Posterior cingulate gyrus (tissue), 11 donors: ENCODE data around the gene AKAP8.

ENCODE experiments used
- DNase-seq, 10 donors: peaks; one replicate each; pipeline versions ENCODE4 v3.0.0 to v3.0.0-alpha.2; 2020 to 2021; ENCODE audit warnings: mixed read lengths in 3 of 10
- intact Hi-C: fragments of 100-400 bp; cut with DNase I; formaldehyde crosslinking; loops from one replicate; pipeline ENCODE4 v1.15.1; 2023

Gene AKAP8

GRCh38 chr19:15307169-15307568 lies 72.4 kb downstream of the AKAP8 start:
- DNase-seq: no peak
- intact Hi-C loops: no loop called here

- intact Hi-C loops: no loop called here
- no peak for DNase-seq
Observed at GRCh38 chr19:15305582-15306334, 73.8 kb downstream of the AKAP8 start.

DNA sequence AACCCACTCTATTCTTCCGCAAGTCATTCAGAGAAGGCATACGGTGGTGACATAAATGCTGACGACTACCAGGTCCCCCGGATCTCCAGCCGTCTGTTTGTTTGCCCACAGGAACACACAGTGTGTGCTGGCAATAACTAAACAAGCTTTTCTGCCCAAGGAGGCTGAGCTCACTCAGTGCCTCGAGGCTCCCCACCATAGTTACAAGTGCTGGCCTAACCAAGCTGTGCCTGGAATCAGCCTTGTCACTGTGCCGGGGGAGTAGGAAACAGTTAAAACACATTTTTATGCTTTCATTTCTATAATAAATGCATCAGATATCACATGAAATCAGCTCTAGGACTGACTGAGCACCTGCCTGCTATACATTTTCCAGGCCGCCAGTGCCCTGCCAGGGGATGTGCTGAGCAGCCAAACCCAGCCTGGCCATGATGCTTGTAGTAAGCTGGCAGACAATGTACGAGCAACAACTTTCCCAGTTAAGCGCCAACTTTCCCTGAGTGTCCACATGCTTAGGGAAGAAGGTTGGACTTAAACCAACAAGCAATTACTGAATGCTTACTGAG lies 75.4 kb downstream of the AKAP8 start:
- intact Hi-C loops: no loop called here
- DNase-seq: peak in 2 of 10 donors; percentile 28 to 74
